HepG2 (cell line): ENCODE data around the gene RBM12. TPM values are rescaled to one million over a fixed set of nuclear protein-coding genes. Genes with fewer than 3 reads are reported as not detected.

ENCODE experiments used
- AHDC1 ChIP-seq: sonication (generic); formaldehyde crosslinking; IDR thresholded peaks from 2 replicates; pipeline ENCODE4 v1.5.1; 2020; ENCODE audit warnings: mild to moderate bottlenecking, missing genetic modification reagents, borderline replicate concordance
- ELF1 ChIP-seq: sonication (generic); formaldehyde crosslinking; IDR thresholded peaks from 2 replicates; pipeline ENCODE4 v1.4.0; 2020; ENCODE audit warnings: missing genetic modification reagents
- GMEB1 ChIP-seq: sonication (generic); formaldehyde crosslinking; IDR thresholded peaks from 2 replicates; pipeline ENCODE4 v1.5.1; 2020; ENCODE audit warnings: missing genetic modification reagents, mild to moderate bottlenecking, borderline replicate concordance
- HNRNPLL ChIP-seq: fragments of 200-400 bp; formaldehyde crosslinking; IDR thresholded peaks from 2 replicates; pipeline ENCODE4 v1.6.1; 2017; ENCODE audit warnings: mild to moderate bottlenecking, low read depth, low read length; ENCODE audit not compliant: poor library complexity, severe bottlenecking
- MZF1 ChIP-seq: sonication (generic); formaldehyde crosslinking; IDR thresholded peaks from 2 replicates; pipeline ENCODE4 v1.8.1; 2023; ENCODE audit warnings: mild to moderate bottlenecking, missing genetic modification reagents, borderline replicate concordance
- PATZ1 ChIP-seq: sonication (generic); formaldehyde crosslinking; IDR thresholded peaks from 2 replicates; pipeline ENCODE4 v1.4.0; 2020; ENCODE audit warnings: missing genetic modification reagents
- RBM22 ChIP-seq: fragments of 200-400 bp; formaldehyde crosslinking; optimal IDR thresholded peaks from 2 replicates; pipeline ENCODE3; 2017; ENCODE audit warnings: mild to moderate bottlenecking, low read length, moderate library complexity
- ZNF34 ChIP-seq: sonication (generic); formaldehyde crosslinking; IDR thresholded peaks from 2 replicates; pipeline ENCODE4 v1.4.0; 2020; ENCODE audit warnings: mild to moderate bottlenecking, missing genetic modification reagents, borderline replicate concordance
- ZNF614 ChIP-seq: IDR thresholded peaks from 2 replicates; pipeline ENCODE4 v1.6.1; 2018; ENCODE audit warnings: missing biosample characterization, missing genetic modification reagents, inconsistent platforms, borderline replicate concordance
- ZNF883 ChIP-seq: sonication (generic); formaldehyde crosslinking; IDR thresholded peaks from 2 replicates; pipeline ENCODE4 v1.5.1; 2020; ENCODE audit warnings: mild to moderate bottlenecking, missing genetic modification reagents; ENCODE audit errors: not compliant biosample characterization
- polyA plus RNA-seq, 8 experiments: library from polyadenylated mRNA; depleted of rRNA in 3 of 8; stranded (reverse) in 7 of 8; unstranded in 1 of 8; fragments of >200 nt; fragmentation: Illumina TruSeq in 4 of 8; extraction: Trizol in 4 of 8; gene quantifications; 2 replicates each; pipeline versions ENCODE4 v1.2.1 to v1.2.3, GENCODE V29; 2011 to 2016; ENCODE audit warnings: low read depth in 4 of 8, missing spikeins in 1 of 8, mixed read lengths in 1 of 8; ENCODE audit not compliant: insufficient read depth in 1 of 8
- total RNA-seq, 5 experiments: library from RNA; depleted of rRNA; stranded (reverse); fragments of >200 nt; fragmentation: Illumina TruSeq; extraction: Trizol; gene quantifications; 2 replicates each; pipeline ENCODE4 v1.2.3, GENCODE V29; 2016; ENCODE audit warnings: low read depth in 1 of 5

The RBM12 gene
- total and polyA plus RNA-seq, 2 of the 13 experiments (the other 11 are each of a cell fraction or from before 2014, with no cell fraction given): 97.9 to 104 TPM

DNA sequence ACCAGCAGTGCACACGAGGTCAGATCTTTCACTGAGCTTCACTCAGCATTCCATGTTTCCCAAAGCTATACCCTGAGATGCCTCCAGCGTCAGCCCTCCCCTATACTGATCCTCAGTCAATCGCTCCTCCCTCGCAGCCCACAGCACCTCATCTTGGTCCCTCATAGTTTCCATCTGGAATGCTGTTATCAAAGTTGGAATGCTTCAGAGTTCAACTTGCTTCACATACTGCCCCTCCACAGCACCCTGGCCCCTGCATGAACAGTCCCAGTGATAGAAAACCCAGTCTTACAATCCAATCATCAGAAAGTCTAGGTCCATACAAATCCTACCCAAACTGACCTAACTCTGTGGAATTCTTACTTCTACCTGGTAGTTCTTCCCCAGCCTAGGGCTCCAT, 29.0 kb downstream of the RBM12 start (continued):
- TF ChIP-seq ZNF883 (CRISPR knock-in tag) (peak; percentile 34), ZNF614 (CRISPR knock-in tag) (no peak), HNRNPLL (no peak), PATZ1 (CRISPR knock-in tag) (0 out of 2 replicates have a peak, but pooled peaks have one; percentile 30), GMEB1 (CRISPR knock-in tag) (0 out of 2 replicates have a peak, but pooled peaks have one; percentile 11), ELF1 (CRISPR knock-in tag) (0 out of 2 replicates have a peak, but pooled peaks have one; percentile 8), RBM22 (peak; percentile 66), AHDC1 (0 out of 2 replicates have a peak, but pooled peaks have one; percentile 7), ZNF34 (0 out of 2 replicates have a peak, but pooled peaks have one; percentile 23), MZF1 (CRISPR knock-in tag) (no peak)
